ENCODE measurements around the gene LRRC9.
"Not testable (repeated sequence)": the region's sequence is repeated elsewhere in the genome, so short reads cannot be mapped to it uniquely, and the experiment has no call there.

LRRC9 gene

DNA sequence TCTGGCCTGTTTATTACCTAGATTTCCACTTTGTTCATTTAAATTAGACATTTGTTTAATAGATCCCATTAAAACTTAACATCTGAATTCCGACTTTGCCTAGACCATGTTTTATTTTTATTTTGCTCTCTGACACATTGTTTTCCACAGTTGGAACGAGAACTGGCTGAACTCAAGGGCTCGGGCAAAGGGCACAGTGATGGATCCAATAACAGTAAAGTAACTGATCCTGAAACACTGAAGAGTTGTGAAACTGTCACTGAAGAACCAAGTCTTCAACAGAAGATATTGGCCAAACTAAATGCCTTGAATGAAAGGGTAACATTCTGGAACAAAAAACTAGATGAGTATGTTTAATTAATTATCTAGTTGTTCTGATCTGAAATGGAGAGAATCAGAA, 39.7 kb downstream of the LRRC9 start:
- DNase-seq: no peak

- DNase-seq: no peak
Measured at GRCh38 chr14:59961518-59962062, 41.6 kb downstream of the LRRC9 start.

DNA sequence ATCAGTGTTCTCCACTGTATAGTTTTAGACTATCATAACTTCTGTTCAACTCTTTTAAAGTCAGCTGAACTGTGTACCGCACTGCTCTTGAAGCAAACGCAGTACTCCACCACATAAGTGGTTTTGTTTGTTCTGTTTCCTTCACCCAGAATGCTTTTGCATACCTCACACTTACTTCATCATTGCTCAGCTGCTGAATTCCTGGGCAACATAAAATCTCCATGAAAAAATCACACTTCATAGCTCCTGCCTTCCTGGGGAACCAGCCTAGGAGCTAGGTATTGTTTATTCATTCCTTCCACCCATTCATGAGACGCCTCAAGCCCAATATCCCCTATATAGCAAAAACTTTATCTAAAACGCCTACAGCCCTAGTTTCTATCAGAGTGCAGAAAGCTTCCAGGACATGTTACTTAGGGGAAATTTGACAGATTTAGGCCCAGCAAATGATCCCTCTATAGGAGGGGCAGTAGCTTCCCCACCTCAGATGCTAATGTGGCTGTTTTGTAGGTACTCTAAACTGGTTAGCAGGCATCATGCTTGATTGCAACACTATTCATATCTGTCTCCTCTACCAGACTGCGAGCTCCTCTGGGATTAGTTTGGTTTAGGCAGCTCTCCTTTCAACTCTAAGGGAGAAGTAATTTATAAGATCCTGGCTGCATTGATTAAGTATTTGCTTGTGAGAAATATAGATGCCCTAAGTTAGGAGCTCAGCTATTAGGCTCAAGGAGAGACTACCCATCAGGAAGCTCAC, 44.5 kb downstream of the LRRC9 start:
- DNase-seq: no peak

- DNase-seq: no peak
Measured at GRCh38 chr14:59969319-59969718, 49.4 kb downstream of the LRRC9 start.

GRCh38 chr14:59981564-59981963, 61.6 kb downstream of the LRRC9 start:
- DNase-seq: no peak

DNA sequence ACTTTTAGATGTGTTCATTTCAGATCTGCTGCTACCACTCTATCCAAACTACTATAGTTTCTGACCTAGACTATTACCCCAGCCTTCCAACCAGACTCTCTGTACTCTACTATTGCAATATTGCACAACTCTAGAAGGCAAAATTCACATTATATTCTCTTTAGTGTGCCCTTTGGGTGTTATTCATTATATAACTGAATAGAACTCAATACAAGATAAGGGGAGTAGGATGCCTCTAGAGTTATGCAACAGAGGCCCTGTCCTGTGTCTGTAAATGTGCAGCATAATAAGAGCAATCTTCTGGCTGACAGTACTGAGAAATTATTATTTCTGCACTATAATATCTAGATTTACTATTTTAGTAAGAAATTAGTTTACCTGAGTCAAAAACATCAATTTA, 63.1 kb downstream of the LRRC9 start:
- no peak for DNase-seq

DNA sequence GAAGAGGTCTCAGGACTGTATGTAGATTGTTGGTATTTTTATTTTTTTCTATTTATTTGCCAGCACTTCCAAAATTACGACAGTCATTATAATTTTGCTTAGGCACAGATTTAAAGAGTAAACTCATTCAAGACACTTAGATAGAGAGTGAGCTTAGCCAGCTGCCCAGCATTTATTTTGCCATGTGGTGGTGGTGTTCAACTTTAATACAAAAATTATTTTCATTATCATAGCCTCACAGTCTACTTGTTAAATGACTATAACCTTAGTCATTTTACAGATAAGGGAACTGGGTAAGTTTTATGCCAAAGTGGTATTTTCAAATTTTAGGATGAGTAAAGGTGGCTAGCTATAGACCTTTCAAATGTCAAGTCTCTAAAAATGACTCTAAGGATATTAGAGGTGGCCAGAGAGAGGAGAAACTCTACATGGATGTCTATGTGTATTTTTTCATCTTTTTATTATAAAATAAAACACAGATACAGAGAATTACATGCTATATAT, 66.7 kb downstream of the LRRC9 start:
- DNase-seq: no peak

GRCh38 chr14:59997449-59997848, 77.5 kb downstream of the LRRC9 start:
- DNase-seq: peak; percentile 79

DNA sequence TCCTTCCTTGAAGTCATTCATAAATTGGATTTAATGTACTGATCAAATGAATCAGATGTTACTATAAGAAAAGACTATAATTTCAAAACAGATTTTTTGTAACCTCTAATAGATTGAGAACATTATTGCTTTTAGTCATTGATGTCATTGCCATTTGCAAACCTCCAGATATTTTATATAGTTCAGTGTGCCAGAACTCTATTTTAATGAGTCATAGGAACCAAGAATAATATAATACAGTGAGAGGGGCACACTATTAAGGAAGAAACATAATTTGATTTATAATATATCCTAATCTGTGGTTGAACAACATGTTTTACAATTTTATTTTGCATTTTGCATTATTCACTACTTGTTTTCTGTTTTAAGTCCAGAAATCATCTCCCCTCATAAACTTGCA, 78.0 kb downstream of the LRRC9 start:
- no peak for DNase-seq

- DNase-seq: no peak
Measured at GRCh38 chr14:59998564-59998963, 78.6 kb downstream of the LRRC9 start.

DNA sequence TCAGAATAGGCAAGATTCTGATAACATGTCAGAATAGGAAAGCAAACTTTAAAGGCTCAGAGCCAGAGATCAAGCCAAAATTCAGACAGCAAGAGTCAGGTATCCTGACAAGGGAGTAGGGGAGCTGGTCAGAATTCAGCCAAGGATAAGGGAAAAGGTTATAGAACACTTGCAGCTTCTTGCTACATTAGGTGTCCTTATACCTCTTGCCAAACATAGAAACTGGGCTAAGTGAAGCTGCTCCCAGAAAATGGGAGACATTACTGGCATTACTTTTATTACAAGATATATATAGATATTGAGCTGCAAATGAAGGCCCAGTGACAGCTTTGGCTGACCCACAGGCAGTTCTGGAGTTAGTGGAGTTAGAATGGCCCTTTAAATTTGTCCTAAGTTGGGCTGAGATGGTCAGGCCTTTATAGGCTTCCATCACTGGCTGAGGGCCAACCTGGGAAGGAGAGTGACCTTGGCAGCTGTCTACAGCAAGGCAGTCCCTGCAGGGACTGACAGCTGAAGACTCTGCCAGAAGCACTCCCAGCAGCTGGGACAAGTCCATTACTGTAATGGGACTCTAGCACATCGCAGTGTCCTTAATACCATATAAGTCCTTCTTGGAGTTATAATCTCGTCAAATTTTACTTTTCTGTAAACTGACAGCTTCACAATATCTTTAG, 83.0 kb downstream of the LRRC9 start:
- DNase-seq: no peak

- no peak for DNase-seq
Measured at GRCh38 chr14:60003991-60004390, 84.0 kb downstream of the LRRC9 start.

- no peak for DNase-seq
Measured at GRCh38 chr14:60008042-60008441, 88.1 kb downstream of the LRRC9 start.

GRCh38 chr14:60010263-60010662, 90.3 kb downstream of the LRRC9 start:
- DNase-seq: not testable (repeated sequence)

GRCh38 chr14:60014402-60014801, 94.5 kb downstream of the LRRC9 start:
- peak; percentile 19 for DNase-seq

- DNase-seq: no peak
Measured at GRCh38 chr14:60021619-60022018, 101.7 kb downstream of the LRRC9 start.

DNA sequence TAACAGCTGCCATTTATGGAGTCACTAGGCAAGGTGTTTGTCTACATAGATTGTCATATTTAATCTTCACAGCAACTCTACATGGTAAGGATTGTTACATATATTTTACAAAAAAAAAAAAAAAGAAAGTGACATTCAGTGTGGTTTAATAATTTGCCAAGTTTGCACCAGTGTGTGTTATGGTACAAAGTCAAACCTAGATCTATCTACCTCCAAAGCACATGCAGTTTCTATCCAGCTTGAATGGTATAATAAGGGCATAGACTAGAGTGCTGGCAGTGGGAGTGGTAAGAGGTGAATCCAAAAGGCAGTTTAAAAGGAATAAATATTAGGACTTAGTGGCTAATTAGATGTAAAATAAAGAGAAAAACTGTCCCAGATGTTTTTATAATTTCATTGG, 105.6 kb downstream of the LRRC9 start:
- DNase-seq: no peak

- DNase-seq: no peak
Measured at GRCh38 chr14:60035177-60035576, 115.2 kb downstream of the LRRC9 start.

GRCh38 chr14:60047976-60048375, 128.0 kb downstream of the LRRC9 start:
- not testable (repeated sequence) for DNase-seq

DNA sequence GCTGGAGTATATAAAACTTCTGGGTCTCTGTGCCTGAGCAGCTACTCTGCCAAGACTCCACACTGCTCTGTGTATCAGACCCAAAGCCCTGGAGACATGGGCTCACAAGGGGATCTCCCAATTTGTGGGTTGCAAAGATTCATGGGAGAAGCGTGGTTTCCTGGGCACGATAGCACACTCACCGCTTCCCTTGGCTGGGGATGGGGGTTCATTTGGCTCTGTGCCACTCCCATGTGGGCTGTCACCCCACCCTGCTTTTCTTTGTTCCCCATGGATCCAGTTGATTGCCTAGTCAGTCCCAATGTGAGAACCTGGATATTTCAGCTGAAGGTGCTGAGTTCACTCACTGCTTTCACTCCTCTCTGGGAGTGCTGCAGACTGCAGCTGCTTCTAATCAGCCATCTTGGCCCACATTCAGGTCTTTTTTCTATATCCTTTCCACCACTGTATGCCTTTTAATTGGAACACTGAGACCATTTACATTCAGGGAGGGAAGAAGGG, 131.8 kb downstream of the LRRC9 start:
- no peak for DNase-seq

DNA sequence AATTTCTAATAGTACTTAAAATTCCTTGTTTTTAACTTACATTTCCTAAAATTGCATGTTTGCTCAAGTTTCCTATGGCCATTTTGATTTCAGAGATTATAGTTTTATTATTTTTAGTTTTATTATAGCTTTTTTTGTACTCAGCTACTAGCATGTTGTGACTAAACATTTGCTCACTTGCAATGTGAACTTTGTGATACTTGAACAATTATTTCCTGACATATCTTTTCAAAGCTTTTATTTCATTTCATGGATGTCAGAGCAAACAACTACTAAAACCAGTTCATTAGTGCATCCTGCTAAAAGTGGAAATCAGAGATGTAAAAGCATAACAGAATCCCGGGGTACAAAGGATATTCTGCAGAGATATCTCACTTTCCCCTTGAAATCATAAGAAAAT, 138.1 kb downstream of the LRRC9 start:
- no peak for DNase-seq

GRCh38 chr14:60061371-60061770, 141.4 kb downstream of the LRRC9 start:
- DNase-seq: no peak

DNA sequence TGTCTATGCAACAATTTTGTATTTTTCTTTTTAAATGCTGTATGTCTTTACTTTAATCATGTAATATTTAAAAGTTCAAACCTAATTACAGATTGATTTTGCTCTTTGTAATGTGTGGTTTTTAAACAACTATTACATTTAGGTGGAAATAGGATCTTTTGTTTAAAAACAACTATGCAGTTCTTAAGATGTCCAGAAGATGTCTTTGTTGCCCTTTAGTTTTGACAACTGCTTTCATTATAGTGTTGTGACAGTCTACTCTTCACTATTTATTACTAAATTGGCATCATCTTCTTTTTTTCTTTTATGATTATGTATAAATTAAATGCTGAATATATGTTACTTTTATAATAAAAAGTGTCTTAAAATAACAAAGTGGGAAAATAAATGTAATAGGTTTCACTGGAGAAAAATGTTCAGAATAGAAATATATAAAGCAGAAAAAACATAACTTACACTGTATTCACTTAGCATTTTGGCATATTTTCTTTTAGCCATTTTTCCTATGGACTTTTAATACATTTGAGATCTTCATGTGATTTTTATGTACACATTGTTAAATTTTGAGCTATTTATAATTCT, 144.6 kb downstream of the LRRC9 start:
- DNase-seq: peak; percentile 69

- DNase-seq: no peak
Measured at GRCh38 chr14:60067882-60068281, 147.9 kb downstream of the LRRC9 start.

Data from DMS79 treated with DMSO at 0.1 percent for 48 hours (cell line).